Lower leg skin (tissue), 4 donors: ENCODE data around the gene COL8A1. TPM values are rescaled to one million over a fixed set of nuclear protein-coding genes. Genes with fewer than 3 reads are reported as not detected.

Experiments
- DNase-seq, 2 donors: peaks; one replicate each; pipeline ENCODE4 v3.0.0-alpha.2; 2019; ENCODE audit warnings: low spot score in 2 of 2
- H3K4me3 ChIP-seq: fragments of 200-600 bp; sonication (generic); 2 replicates; pipeline ENCODE4 v1.5.1; 2017; ENCODE audit warnings: mild to moderate bottlenecking, low read depth; ENCODE audit not compliant: poor library complexity, severe bottlenecking
- CTCF ChIP-seq, 3 donors: fragments of 450-650 bp; IDR thresholded peaks; one replicate each; pipeline ENCODE4 v1.5.1; 2016; ENCODE audit warnings: antibody characterized with exemption in 3 of 3, mild to moderate bottlenecking in 3 of 3, moderate library complexity in 2 of 3
- POLR2A ChIP-seq, 2 donors: fragments of 450-650 bp; IDR thresholded peaks; one replicate each; pipeline ENCODE4 v1.6.1; 2016 to 2017; ENCODE audit warnings: antibody characterized with exemption in 2 of 2, mild to moderate bottlenecking in 1 of 2, moderate library complexity in 1 of 2
- WGBS, 2 donors: methylation state at CpG; one replicate each; pipeline ENCODE4 v1.1.5; 2018; 5-methylcytosine and 5-hydroxymethylcytosine counted together
- intact Hi-C: fragments of 100-400 bp; cut with DNase I; formaldehyde crosslinking; loops from one replicate; pipeline ENCODE4 v1.15.0; 2023; ENCODE audit warnings: low total_unique reads
- total RNA-seq, 4 donors: library from RNA; depleted of rRNA; stranded (reverse); fragments of >200 nt; gene quantifications; one replicate each; pipeline ENCODE4 v1.1.0, GENCODE V29; 2016

Gene COL8A1
- total RNA-seq, 4 donors from 2014 or later = 5.0 to 11.5 (median 7.2) TPM

- no peak for TF ChIP-seq POLR2A (IDR thresholded peaks at IDR 0.05)
- no peak for TF ChIP-seq CTCF (IDR thresholded peaks at IDR 0.05)
Observed at GRCh38 chr3:99640214-99640851, 1.9 kb downstream of the COL8A1 start.

GRCh38 chr3:99641480-99641879, 3.1 kb downstream of the COL8A1 start:
- intact Hi-C loops = no loop called here
- no peak for DNase-seq
- TF ChIP-seq CTCF (IDR thresholded peaks at IDR 0.05) (no peak), POLR2A (IDR thresholded peaks at IDR 0.05) (no peak)
- 63 to 67% methylated on average over 2 of the region's 2 CpGs for WGBS, 2 donors
- no peak overlapping the region for H3K4me3 ChIP-seq

More at GRCh38 chr3:99640214-99640851, 1.9 kb downstream of the COL8A1 start:
- intact Hi-C loops = no loop called here
- 84 to 88% methylated on average over 6 of the region's 6 CpGs for WGBS, 2 donors
- H3K4me3 ChIP-seq = no peak overlapping the region
- DNase-seq = no peak

- no peak for DNase-seq
- H3K4me3 ChIP-seq = no peak overlapping the region
- 69 to 72% methylated on average over 1 of the region's 1 CpG for WGBS, 2 donors
- intact Hi-C loops = no loop called here
- TF ChIP-seq CTCF (IDR thresholded peaks at IDR 0.05) (no peak), POLR2A (IDR thresholded peaks at IDR 0.05) (no peak)
Observed at GRCh38 chr3:99641982-99642381, 3.6 kb downstream of the COL8A1 start.

GRCh38 chr3:99644017-99644416, 5.6 kb downstream of the COL8A1 start:
- no peak for TF ChIP-seq CTCF (IDR thresholded peaks at IDR 0.05)
- no peak for TF ChIP-seq POLR2A (IDR thresholded peaks at IDR 0.05)
- intact Hi-C loops = no loop called here
- H3K4me3 ChIP-seq = no peak overlapping the region
- no peak for DNase-seq

GRCh38 chr3:99644746-99645145, 6.4 kb downstream of the COL8A1 start:
- WGBS, 2 donors = 82 to 87% methylated on average over 3 of the region's 3 CpGs
- intact Hi-C loops = no loop called here

More at GRCh38 chr3:99644746-99645145, 6.4 kb downstream of the COL8A1 start:
- no peak overlapping the region for H3K4me3 ChIP-seq
- TF ChIP-seq CTCF (IDR thresholded peaks at IDR 0.05) (no peak), POLR2A (IDR thresholded peaks at IDR 0.05) (no peak)
- no peak for DNase-seq
